Esophagus muscularis mucosa (tissue), 4 donors: ENCODE measurements around the gene C19orf53. TPM values are rescaled to one million over a fixed set of nuclear protein-coding genes. Genes with fewer than 3 reads are reported as not detected.

Source experiments
- DNase-seq: peaks from one replicate; pipeline ENCODE4 v3.0.0-alpha.2; 2017; ENCODE audit errors: extremely low spot score
- H3K27ac ChIP-seq, 4 donors: fragments of 200-600 bp; sonication (generic); replicated peaks in 1 of 4; 1 replicate in 3 of 4; 2 replicates in 1 of 4; pipeline ENCODE4 v1.5.1; 2016 to 2019; ENCODE audit warnings: mild to moderate bottlenecking in 1 of 4
- H3K27me3 ChIP-seq, 4 donors: fragments of 200-600 bp; sonication (generic); one replicate each; pipeline versions ENCODE4 v1.5.1 to v1.6.0; 2016 to 2019
- H3K36me3 ChIP-seq, 4 donors: fragments of 200-600 bp; sonication (generic); one replicate each; pipeline ENCODE4 v1.5.1; 2016 to 2019
- H3K4me1 ChIP-seq, 4 donors: fragments of 200-600 bp; sonication (generic); one replicate each; pipeline ENCODE4 v1.5.1; 2016 to 2019
- H3K4me3 ChIP-seq, 4 donors: fragments of 200-600 bp; sonication (generic); 1 replicate in 2 of 4; 2 replicates in 2 of 4; pipeline ENCODE4 v1.5.1; 2016 to 2019; ENCODE audit warnings: mild to moderate bottlenecking in 4 of 4, moderate library complexity in 1 of 4
- H3K9me3 ChIP-seq, 4 donors: fragments of 200-600 bp; sonication (generic); 1 replicate in 3 of 4; 2 replicates in 1 of 4; pipeline ENCODE4 v1.5.1; 2016 to 2019
- EP300 ChIP-seq: sonication (generic); formaldehyde crosslinking; IDR thresholded peaks from one replicate; pipeline ENCODE4 v1.6.1; 2017; ENCODE audit warnings: antibody characterized with exemption
- POLR2A ChIP-seq: fragments of 450-650 bp; IDR thresholded peaks from one replicate; pipeline ENCODE4 v1.6.1; 2017; ENCODE audit warnings: antibody characterized with exemption, moderate library complexity, mild to moderate bottlenecking, low read depth
- POLR2AphosphoS5 ChIP-seq, 2 donors: sonication (generic); formaldehyde crosslinking; IDR thresholded peaks; one replicate each; pipeline ENCODE4 v1.6.1; 2017; ENCODE audit warnings: antibody characterized with exemption in 2 of 2
- WGBS: methylation state at CpG from one replicate; pipeline ENCODE4 v1.1.5; 2018; 5-methylcytosine and 5-hydroxymethylcytosine counted together
- intact Hi-C: fragments of 100-400 bp; cut with DNase I; formaldehyde crosslinking; loops from one replicate; pipeline ENCODE4 v1.15.1; 2023
- total RNA-seq, 4 donors: library from RNA; depleted of rRNA; stranded (reverse); fragments of >200 nt; gene quantifications; one replicate each; pipeline versions ENCODE4 v1.1.0 to v1.2.1, GENCODE V29; 2016
- TF ChIP-seq, protein P1 (sequence below), 3 experiments: fragments of 200-600 bp in 2 of 3; fragments of 450-650 bp in 1 of 3; sonication (generic) in 2 of 3; IDR thresholded peaks; one replicate each; pipeline ENCODE4 v1.5.1; 2017 to 2019; ENCODE audit warnings: antibody characterized with exemption in 3 of 3, mild to moderate bottlenecking in 2 of 3, moderate library complexity in 1 of 3

Gene C19orf53
- total RNA-seq, 4 donors from 2014 or later = 87.4 to 168 (median 104) TPM

DNA sequence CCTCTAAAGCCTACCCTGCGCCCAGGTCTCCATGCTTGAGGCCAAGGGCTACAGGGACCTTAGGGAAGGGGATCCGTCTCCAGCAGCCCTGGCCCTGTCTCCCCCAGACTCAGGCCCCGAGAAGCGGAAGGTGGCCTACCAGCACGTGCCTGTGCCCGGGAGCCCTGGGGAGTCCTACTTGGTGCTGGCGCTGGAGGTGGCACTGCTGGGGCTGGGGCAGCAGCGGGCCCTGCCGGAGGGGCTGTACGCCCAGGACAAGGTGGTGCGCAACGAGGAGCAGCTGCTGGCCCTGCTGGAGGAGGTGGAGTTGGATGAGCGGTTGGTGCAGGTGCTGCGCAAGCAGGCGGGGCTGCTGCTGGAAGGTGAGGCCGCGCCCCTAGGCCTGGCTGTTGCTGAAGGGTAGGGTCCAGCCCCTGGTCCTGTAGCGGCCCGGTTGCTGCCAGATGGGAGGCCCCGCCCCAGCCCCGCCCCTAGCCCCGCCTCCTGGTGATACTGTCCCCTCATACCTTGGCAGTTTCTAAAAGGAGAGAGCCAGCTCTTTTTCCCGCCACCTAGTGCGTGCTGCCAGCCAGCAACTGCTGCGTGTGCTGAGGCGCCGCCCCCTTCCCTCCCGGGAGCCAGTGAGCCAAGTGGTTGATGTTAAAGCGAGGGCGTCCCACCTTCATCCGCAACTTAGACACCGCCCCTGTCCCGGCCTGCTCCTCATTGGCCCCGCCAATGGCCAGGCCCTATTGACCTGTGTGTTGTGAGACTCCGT lies 43.5 kb downstream of the C19orf53 start:
- Histone ChIP-seq H3K4me3 (peak overlapping the region; percentile 6 to 25 (median 20)), H3K27me3 (no peaks in the 10 kb centered on the region)

DNA sequence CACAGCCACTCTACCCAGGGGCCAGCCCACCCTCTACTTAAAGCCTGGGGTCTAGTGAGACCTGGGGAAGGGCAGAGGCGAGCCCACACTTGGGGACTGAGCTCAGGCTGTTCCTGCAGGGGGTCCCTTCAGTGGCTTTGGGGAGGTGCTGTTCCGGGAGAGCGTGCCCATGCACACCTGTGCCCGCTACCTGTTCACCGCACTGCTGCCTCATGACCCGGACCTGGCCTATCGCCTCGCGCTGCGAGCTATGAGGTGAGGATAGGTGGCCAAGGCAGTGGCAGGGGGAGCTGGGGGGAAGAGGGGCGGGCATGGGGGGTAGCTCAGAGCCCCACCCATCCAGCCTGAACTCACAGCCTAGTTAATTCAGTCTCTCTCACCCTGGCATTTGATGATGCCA lies 45.0 kb downstream of the C19orf53 start:
- intact Hi-C loops = no loop called here
- Histone ChIP-seq H3K27ac (no peak overlapping the region), H3K9me3 (no peaks in the 10 kb centered on the region), H3K36me3 (peaks cover 4 to 20% (median 11%) of the 10 kb centered on the region in 4 donors), H3K4me3 (no peak overlapping the region), H3K27me3 (no peaks in the 10 kb centered on the region), H3K4me1 (peaks cover 3 to 39% (median 31%) of the 10 kb centered on the region in 4 donors)
- WGBS = 96% methylated on average over 5 of the region's 11 CpGs
- TF ChIP-seq EP300 (no peak), POLR2A (no peak), POLR2AphosphoS5 (IDR thresholded peaks at IDR 0.05) (no peak)
- TF ChIP-seq, protein P1, sequence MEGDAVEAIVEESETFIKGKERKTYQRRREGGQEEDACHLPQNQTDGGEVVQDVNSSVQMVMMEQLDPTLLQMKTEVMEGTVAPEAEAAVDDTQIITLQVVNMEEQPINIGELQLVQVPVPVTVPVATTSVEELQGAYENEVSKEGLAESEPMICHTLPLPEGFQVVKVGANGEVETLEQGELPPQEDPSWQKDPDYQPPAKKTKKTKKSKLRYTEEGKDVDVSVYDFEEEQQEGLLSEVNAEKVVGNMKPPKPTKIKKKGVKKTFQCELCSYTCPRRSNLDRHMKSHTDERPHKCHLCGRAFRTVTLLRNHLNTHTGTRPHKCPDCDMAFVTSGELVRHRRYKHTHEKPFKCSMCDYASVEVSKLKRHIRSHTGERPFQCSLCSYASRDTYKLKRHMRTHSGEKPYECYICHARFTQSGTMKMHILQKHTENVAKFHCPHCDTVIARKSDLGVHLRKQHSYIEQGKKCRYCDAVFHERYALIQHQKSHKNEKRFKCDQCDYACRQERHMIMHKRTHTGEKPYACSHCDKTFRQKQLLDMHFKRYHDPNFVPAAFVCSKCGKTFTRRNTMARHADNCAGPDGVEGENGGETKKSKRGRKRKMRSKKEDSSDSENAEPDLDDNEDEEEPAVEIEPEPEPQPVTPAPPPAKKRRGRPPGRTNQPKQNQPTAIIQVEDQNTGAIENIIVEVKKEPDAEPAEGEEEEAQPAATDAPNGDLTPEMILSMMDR (IDR thresholded peaks at IDR 0.05) = no peak
- no peak for DNase-seq

More for the DNA sequence above, 43.5 kb downstream of the C19orf53 start:
- Histone ChIP-seq H3K27ac (peak overlapping the region in 1 of 4 donors; percentile 26), H3K9me3 (no peaks in the 10 kb centered on the region), H3K4me1 (peaks cover 3 to 29% (median 25%) of the 10 kb centered on the region in 4 donors), H3K36me3 (peaks cover 0 to 27% (median 12%) of the 10 kb centered on the region in 4 donors)
- 54% methylated on average over 22 of the region's 35 CpGs for WGBS
- intact Hi-C loops = no loop called here
- no peak for DNase-seq
- TF ChIP-seq POLR2A (no peak), POLR2AphosphoS5 (IDR thresholded peaks at IDR 0.05) (peak in 1 of 2 donors; percentile 17)

DNA sequence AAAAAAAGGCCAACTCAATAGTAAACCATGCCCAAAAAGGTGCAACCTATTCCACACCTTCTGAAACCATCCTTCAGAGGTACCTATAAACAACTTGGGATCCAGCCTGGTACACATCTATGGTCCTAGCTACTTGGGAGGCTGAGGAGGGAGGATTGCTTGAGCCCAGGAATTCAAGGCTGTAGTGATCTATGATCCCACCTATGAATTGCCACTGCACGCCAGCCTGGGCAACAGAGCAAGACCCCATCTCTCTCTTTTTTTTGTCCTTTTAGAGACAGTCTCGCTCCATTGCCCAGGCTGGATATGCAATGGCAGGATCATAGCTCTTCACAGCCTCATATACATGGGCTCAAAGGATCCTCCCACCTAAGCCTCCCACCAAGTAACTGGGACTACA lies 47.0 kb downstream of the C19orf53 start:
- TF ChIP-seq, protein P1 (IDR thresholded peaks at IDR 0.05) = no peak
- TF ChIP-seq EP300 = no peak
- no peak for TF ChIP-seq POLR2A
- TF ChIP-seq POLR2AphosphoS5 (IDR thresholded peaks at IDR 0.05) = no peak
- Histone ChIP-seq H3K27ac (peak overlapping the region in 3 of 4 donors; percentile 51 to 58 (median 54)), H3K36me3 (peaks cover 4 to 33% (median 12%) of the 10 kb centered on the region in 4 donors), H3K4me1 (peaks cover 3 to 39% (median 31%) of the 10 kb centered on the region in 4 donors), H3K4me3 (no peak overlapping the region), H3K27me3 (no peaks in the 10 kb centered on the region), H3K9me3 (no peaks in the 10 kb centered on the region)
- DNase-seq = no peak
- 100% methylated on average over 2 of the region's 2 CpGs for WGBS
- intact Hi-C loops = no loop called here

DNA sequence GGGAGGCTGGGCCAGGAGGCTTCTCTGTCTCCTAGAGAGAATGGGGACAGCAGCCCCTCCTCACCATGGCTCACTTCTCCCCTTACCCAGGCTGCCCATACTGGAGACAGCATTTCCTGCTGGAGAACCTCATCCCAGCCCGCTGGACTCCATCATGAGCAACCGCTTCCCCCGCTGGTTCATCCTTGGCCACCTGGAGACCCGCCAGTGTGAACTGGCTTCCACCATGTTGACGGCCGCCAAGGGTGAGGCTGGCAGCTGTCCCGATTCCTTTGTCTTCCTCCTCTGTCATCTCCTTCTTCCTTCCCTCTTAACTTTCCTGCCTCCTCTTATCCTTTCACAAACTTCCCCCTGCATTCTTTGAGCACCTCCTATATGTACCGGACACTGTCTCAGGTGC lies 49.0 kb downstream of the C19orf53 start:
- WGBS = 62% methylated on average over 8 of the region's 8 CpGs
- Histone ChIP-seq H3K9me3 (no peaks in the 10 kb centered on the region), H3K27me3 (no peaks in the 10 kb centered on the region), H3K4me1 (peaks cover 0 to 26% (median 19%) of the 10 kb centered on the region in 4 donors), H3K27ac (peak overlapping the region; percentile 45 to 58 (median 52)), H3K4me3 (no peak overlapping the region), H3K36me3 (peaks cover 4 to 32% (median 14%) of the 10 kb centered on the region in 4 donors)
- DNase-seq = no peak
- TF ChIP-seq, protein P1 (IDR thresholded peaks at IDR 0.05) = no peak
- no peak for TF ChIP-seq POLR2A
- intact Hi-C loops = no loop called here

DNA sequence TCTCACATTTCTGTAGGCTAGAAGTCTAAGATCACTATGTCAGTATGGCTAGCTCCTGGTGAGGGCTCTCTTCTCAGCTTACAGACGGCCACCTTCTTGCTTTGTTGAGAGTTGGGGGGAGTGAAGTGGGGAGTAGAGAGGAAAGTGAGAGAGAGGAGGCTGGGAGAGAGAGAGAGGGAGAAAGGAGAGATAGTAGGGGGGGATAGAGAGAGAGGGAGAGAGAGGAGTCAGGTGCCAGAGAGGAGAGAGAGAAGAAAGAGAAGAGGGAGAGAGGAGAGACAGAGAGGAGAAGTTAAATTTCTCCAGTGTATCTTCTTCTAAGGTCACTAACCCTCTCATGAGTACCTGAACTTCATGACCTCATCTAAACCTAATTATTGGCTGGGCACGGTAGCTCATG lies 49.6 kb downstream of the C19orf53 start:
- H3K27me3 ChIP-seq = no peaks in the 10 kb centered on the region
- peaks cover 4 to 32% (median 17%) of the 10 kb centered on the region in 4 donors for H3K36me3 ChIP-seq
- DNase-seq = no peak
- no peaks in the 10 kb centered on the region for H3K9me3 ChIP-seq
- no peak overlapping the region for H3K4me3 ChIP-seq
- H3K27ac ChIP-seq = peak overlapping the region in 2 of 4 donors; percentile 33 to 51
- 94% methylated on average over 2 of the region's 2 CpGs for WGBS
- intact Hi-C loops = no loop called here
- H3K4me1 ChIP-seq = peaks cover 0 to 25% (median 18%) of the 10 kb centered on the region in 4 donors
- no peak for TF ChIP-seq POLR2AphosphoS5 (IDR thresholded peaks at IDR 0.05)
- TF ChIP-seq, protein P1 (IDR thresholded peaks at IDR 0.05) = no peak
